Astrocyte (in vitro differentiated cells and primary cell): ENCODE data around the gene HMCN2. TPM values are rescaled to one million over a fixed set of nuclear protein-coding genes. Genes with fewer than 3 reads are reported as not detected.
A peak's percentile ranks its signal among the peaks of the same experiment; 100 is the strongest.

Experiments
- DNase-seq: peaks from one replicate; pipeline ENCODE4 v3.0.0-alpha.2; 2010; ENCODE audit warnings: low read depth
- FAIRE-seq: peaks from 2 replicates; lab custom pipeline; 2011; peaks lifted over from hg19 to GRCh38; lab: Jason Lieb, UNC
- H2AFZ ChIP-seq: 2 replicates; pipeline ENCODE4 v1.6.0; 2012; ENCODE audit warnings: low read depth, low read length, inconsistent platforms
- H3K27ac ChIP-seq: 2 replicates; pipeline ENCODE4 v1.5.1; 2011; ENCODE audit warnings: low read depth, low read length, inconsistent platforms
- H3K27me3 ChIP-seq: 2 replicates; pipeline ENCODE4 v1.6.0; 2011; ENCODE audit warnings: low read length, inconsistent platforms; ENCODE audit not compliant: insufficient read depth
- H3K36me3 ChIP-seq: 2 replicates; pipeline ENCODE4 v1.5.1; 2011; ENCODE audit warnings: low read length, inconsistent platforms; ENCODE audit not compliant: insufficient read depth
- H3K4me1 ChIP-seq: 2 replicates; pipeline ENCODE4 v1.5.1; 2011; ENCODE audit warnings: low read length, inconsistent platforms; ENCODE audit not compliant: insufficient read depth
- H3K4me2 ChIP-seq: 2 replicates; pipeline ENCODE4 v1.6.0; 2012; ENCODE audit warnings: low read length, inconsistent platforms
- H3K4me3 ChIP-seq: 2 replicates; pipeline ENCODE4 v1.5.1; 2011; ENCODE audit warnings: low read depth, mild to moderate bottlenecking, low read length, inconsistent platforms; ENCODE audit not compliant: insufficient read depth
- H3K79me2 ChIP-seq: 2 replicates; pipeline ENCODE4 v1.6.0; 2012; ENCODE audit warnings: mild to moderate bottlenecking, low read length, inconsistent platforms; ENCODE audit not compliant: insufficient read depth
- H3K9ac ChIP-seq: 2 replicates; pipeline ENCODE4 v1.6.0; 2012; ENCODE audit warnings: mild to moderate bottlenecking, low read length, inconsistent platforms
- H3K9me3 ChIP-seq: 2 replicates; pipeline ENCODE4 v1.5.1; 2012; ENCODE audit warnings: low read depth, mild to moderate bottlenecking, low read length, inconsistent platforms; ENCODE audit not compliant: insufficient read depth
- H4K20me1 ChIP-seq: 2 replicates; pipeline ENCODE4 v1.6.0; 2012; ENCODE audit warnings: low read length, inconsistent platforms; ENCODE audit not compliant: insufficient read depth
- H3K27ac Mint-ChIP-seq: one replicate; pipeline ENCODE4 v1.8.0; 2021; ENCODE audit warnings: mild to moderate bottlenecking, mixed read lengths; ENCODE audit not compliant: unreplicated experiment
- H3K27me3 Mint-ChIP-seq: one replicate; pipeline ENCODE4 v1.8.0; 2021; ENCODE audit warnings: low read depth, mixed read lengths; ENCODE audit not compliant: unreplicated experiment
- H3K36me3 Mint-ChIP-seq: one replicate; pipeline ENCODE4 v1.8.0; 2021; ENCODE audit warnings: low read depth, mixed read lengths; ENCODE audit not compliant: unreplicated experiment
- H3K4me1 Mint-ChIP-seq: one replicate; pipeline ENCODE4 v1.8.0; 2021; ENCODE audit warnings: low read depth, mixed read lengths; ENCODE audit not compliant: unreplicated experiment
- H3K4me3 Mint-ChIP-seq: one replicate; pipeline ENCODE4 v1.8.0; 2021; ENCODE audit warnings: mild to moderate bottlenecking, moderate library complexity, mixed read lengths; ENCODE audit not compliant: unreplicated experiment
- H3K9me3 Mint-ChIP-seq: one replicate; pipeline ENCODE4 v1.8.0; 2021; ENCODE audit warnings: mild to moderate bottlenecking, mixed read lengths; ENCODE audit not compliant: unreplicated experiment
- CTCF ChIP-seq: IDR thresholded peaks from 2 replicates; pipeline ENCODE4 v1.5.1; 2011; ENCODE audit warnings: low read depth, mild to moderate bottlenecking, inconsistent platforms, low read length, moderate library complexity; ENCODE audit not compliant: insufficient read depth
- EZH2 ChIP-seq: IDR thresholded peaks from 2 replicates; pipeline ENCODE4 v1.6.1; 2012; ENCODE audit warnings: mild to moderate bottlenecking, low read length, inconsistent platforms; ENCODE audit not compliant: insufficient read depth
- total RNA-seq: library from RNA; stranded (reverse); gene quantifications from 2 replicates; pipeline ENCODE4 v1.2.1, GENCODE V29; 2021

Gene HMCN2
- total RNA-seq, 1 donor from 2014 or later = 1.6 TPM

GRCh38 chr9:130431536-130432303 is 166.2 kb downstream of the HMCN2 start:
- no peak overlapping the region for H2AFZ ChIP-seq
- H3K27me3 Mint-ChIP-seq = peaks cover 38% of the 10 kb centered on the region

GRCh38 chr9:130432362-130432761 is 166.8 kb downstream of the HMCN2 start:
- Histone ChIP-seq H3K4me2 (no peak overlapping the region), H3K4me1 (peaks cover 10% of the 10 kb centered on the region), H3K27me3 (no peaks in the 10 kb centered on the region), H3K79me2 (no peaks in the 10 kb centered on the region), H3K36me3 (no peaks in the 10 kb centered on the region), H3K27ac (no peak overlapping the region), H3K9ac (no peak overlapping the region), H3K9me3 (no peaks in the 10 kb centered on the region), H4K20me1 (no peaks in the 10 kb centered on the region), H3K4me3 (no peak overlapping the region), H2AFZ (peak overlapping the region; percentile 96)
- no peak for DNase-seq
- TF ChIP-seq EZH2 = no peak
- TF ChIP-seq CTCF = no peak
- Mint-ChIP-seq H3K27ac (no peak overlapping the region), H3K4me1 (no peaks in the 10 kb centered on the region), H3K4me3 (no peak overlapping the region), H3K9me3 (peaks cover 13% of the 10 kb centered on the region), H3K27me3 (peaks cover 42% of the 10 kb centered on the region), H3K36me3 (peaks cover 4% of the 10 kb centered on the region)
- no peak for FAIRE-seq

More at GRCh38 chr9:130431536-130432303, 166.2 kb downstream of the HMCN2 start:
- Histone ChIP-seq H3K36me3 (no peaks in the 10 kb centered on the region), H3K9ac (no peak overlapping the region), H3K4me3 (no peak overlapping the region), H3K27ac (no peak overlapping the region), H3K9me3 (no peaks in the 10 kb centered on the region), H3K4me1 (peaks cover 16% of the 10 kb centered on the region), H4K20me1 (no peaks in the 10 kb centered on the region), H3K27me3 (no peaks in the 10 kb centered on the region), H3K79me2 (no peaks in the 10 kb centered on the region), H3K4me2 (no peak overlapping the region)
- peaks cover 4% of the 10 kb centered on the region for H3K36me3 Mint-ChIP-seq
- no peak for DNase-seq
- no peak for FAIRE-seq
- no peak for TF ChIP-seq CTCF
- no peak for TF ChIP-seq EZH2
- no peaks in the 10 kb centered on the region for H3K4me1 Mint-ChIP-seq
- H3K4me3 Mint-ChIP-seq = no peak overlapping the region
- H3K9me3 Mint-ChIP-seq = peaks cover 13% of the 10 kb centered on the region
- no peak overlapping the region for H3K27ac Mint-ChIP-seq

GRCh38 chr9:130432796-130433167 is 167.2 kb downstream of the HMCN2 start:
- Histone ChIP-seq H3K9ac (peak overlapping the region; percentile 26), H3K4me2 (peak overlapping the region; percentile 89), H2AFZ (peak overlapping the region; percentile 96), H3K27me3 (no peaks in the 10 kb centered on the region), H3K27ac (no peak overlapping the region), H3K36me3 (no peaks in the 10 kb centered on the region), H3K4me1 (peaks cover 8% of the 10 kb centered on the region), H3K79me2 (no peaks in the 10 kb centered on the region), H3K4me3 (peak overlapping the region; percentile 49), H3K9me3 (no peaks in the 10 kb centered on the region), H4K20me1 (no peaks in the 10 kb centered on the region)
- no peak for DNase-seq
- FAIRE-seq = no peak
- Mint-ChIP-seq H3K9me3 (peaks cover 13% of the 10 kb centered on the region), H3K4me3 (no peak overlapping the region), H3K36me3 (peaks cover 4% of the 10 kb centered on the region), H3K27me3 (peaks cover 46% of the 10 kb centered on the region), H3K27ac (no peak overlapping the region), H3K4me1 (no peaks in the 10 kb centered on the region)
- TF ChIP-seq EZH2 (no peak), CTCF (no peak)
